Psoas muscle (tissue), 8 donors: Measurements from ENCODE around the gene UBE2J1. TPM values are rescaled to one million over a fixed set of nuclear protein-coding genes. Genes with fewer than 3 reads are reported as not detected.
A peak's percentile ranks its signal among the peaks of the same experiment; 100 is the strongest.

Experiments
- ATAC-seq, 4 donors: fragments of 200-7000 bp; cut with Tn5 transposase; one replicate each; pipeline ENCODE4 v1.9.1; 2020; ENCODE audit warnings: moderate library complexity in 3 of 4, mild to moderate bottlenecking in 2 of 4
- DNase-seq, 2 donors: peaks; one replicate each; pipeline ENCODE4 v3.0.0-alpha.2; 2020
- H3K27ac ChIP-seq: fragments of 200-600 bp; one replicate; pipeline ENCODE4 v1.8.0; 2022
- H3K27me3 ChIP-seq, 3 donors: fragments of 200-600 bp in 1 of 3; one replicate each; pipeline versions ENCODE4 v1.6.1 to v1.8.0; 2013 to 2022; ENCODE audit warnings: low read length in 2 of 3, mild to moderate bottlenecking in 2 of 3, moderate library complexity in 1 of 3; ENCODE audit not compliant: insufficient read depth in 3 of 3
- H3K36me3 ChIP-seq, 2 donors: fragments of 200-600 bp in 1 of 2; one replicate each; pipeline versions ENCODE4 v1.6.1 to v1.8.0; 2013 to 2022; ENCODE audit warnings: low read depth in 1 of 2, mild to moderate bottlenecking in 1 of 2, moderate library complexity in 1 of 2; ENCODE audit not compliant: insufficient read depth in 1 of 2
- H3K4me1 ChIP-seq: fragments of 200-600 bp; one replicate; pipeline ENCODE4 v1.8.0; 2022
- H3K4me3 ChIP-seq: fragments of 200-600 bp; one replicate; pipeline ENCODE4 v1.8.0; 2022; ENCODE audit warnings: mild to moderate bottlenecking
- H3K9me3 ChIP-seq: fragments of 200-600 bp; one replicate; pipeline ENCODE4 v1.8.0; 2022
- WGBS, 3 donors: extraction: QIAGEN DNeasy Blood & Tissue Kit; methylation state at CpG; one replicate each; pipeline versions ENCODE4 v1.1.6 to v1.1.7; 2013; 5-methylcytosine and 5-hydroxymethylcytosine counted together
- intact Hi-C, 2 donors: fragments of 100-400 bp; cut with DNase I; formaldehyde crosslinking; loops; one replicate each; pipeline versions ENCODE4 v1.11.0 to v1.14.2; 2022
- polyA plus RNA-seq, 3 donors: library from polyadenylated mRNA; stranded (reverse); fragments of 200-250 nt; gene quantifications; one replicate each; pipeline ENCODE4 v1.2.3, GENCODE V29; 2013
- total RNA-seq, 4 donors: library from RNA; stranded (reverse); fragmentation: NEBNext Ultra II Directional in 2 of 4; extraction: Animal tissue kit (Norgen Biotek cat#: 25700) in 2 of 4; gene quantifications; one replicate each; pipeline versions ENCODE4 v1.2.1 to v1.2.4, GENCODE V29; 2021 to 2023
- TF ChIP-seq, protein P1 (sequence below): fragments of 200-600 bp; IDR thresholded peaks from one replicate; pipeline ENCODE4 v1.8.0; 2022; ENCODE audit warnings: antibody characterized with exemption
- donor health status: healthy with polysubstance abuse.
- donor health status: DM: no; HTN: no; CAD: no; lungs with moderate emphysema.
- donor health status: Bipolar disorder and iron deficiency.
- donor health status: healthy.
- donor health status: DM: yes; HTN: yes; CAD: no.
- donor health status: DM: no; HTN: no; CAD: no.
- donor health status: DM: no; HTN: no; CAD: no.
- donor health status: DM: yes; HTN: yes; CAD: no.

Gene UBE2J1
- total and polyA plus RNA-seq, 7 donors: 10.0 to 21.6 (median 16.3) TPM

DNA sequence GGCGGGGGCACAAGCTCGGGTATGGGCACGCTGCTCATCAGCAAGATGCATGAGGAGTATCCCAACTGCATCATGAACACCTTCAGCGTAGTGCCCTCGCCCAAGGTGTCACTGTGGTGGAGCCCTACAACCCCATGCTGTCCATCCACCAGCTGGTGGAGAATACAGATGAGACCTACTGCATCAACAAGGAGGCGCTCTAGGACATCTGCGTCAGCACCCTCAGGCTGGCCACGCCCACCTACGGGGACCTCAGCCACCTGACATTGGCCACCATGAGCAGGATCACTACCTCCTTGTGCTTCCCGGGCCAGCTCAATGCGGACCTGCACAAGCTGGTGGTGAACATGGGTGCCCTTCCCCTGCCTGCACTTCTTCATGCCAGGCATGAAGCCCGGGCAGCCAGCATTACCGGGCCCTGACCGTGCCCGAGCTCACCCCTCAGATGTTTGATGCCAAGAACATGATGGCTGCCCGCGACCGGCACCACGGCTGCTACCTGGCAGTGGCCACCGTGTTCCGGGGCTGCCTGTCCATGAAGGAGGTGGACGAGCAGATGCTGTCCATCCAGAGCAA is 50.2 kb downstream of the UBE2J1 start:
- Histone ChIP-seq H3K4me3 (no peak overlapping the region), H3K36me3 (no peaks in the 10 kb centered on the region), H3K27ac (no peak overlapping the region), H3K4me1 (peaks cover 21% of the 10 kb centered on the region), H3K27me3 (no peaks in the 10 kb centered on the region), H3K9me3 (peaks cover 4% of the 10 kb centered on the region)
- DNase-seq (no peak), ATAC-seq (no peak)
- TF ChIP-seq, protein P1, sequence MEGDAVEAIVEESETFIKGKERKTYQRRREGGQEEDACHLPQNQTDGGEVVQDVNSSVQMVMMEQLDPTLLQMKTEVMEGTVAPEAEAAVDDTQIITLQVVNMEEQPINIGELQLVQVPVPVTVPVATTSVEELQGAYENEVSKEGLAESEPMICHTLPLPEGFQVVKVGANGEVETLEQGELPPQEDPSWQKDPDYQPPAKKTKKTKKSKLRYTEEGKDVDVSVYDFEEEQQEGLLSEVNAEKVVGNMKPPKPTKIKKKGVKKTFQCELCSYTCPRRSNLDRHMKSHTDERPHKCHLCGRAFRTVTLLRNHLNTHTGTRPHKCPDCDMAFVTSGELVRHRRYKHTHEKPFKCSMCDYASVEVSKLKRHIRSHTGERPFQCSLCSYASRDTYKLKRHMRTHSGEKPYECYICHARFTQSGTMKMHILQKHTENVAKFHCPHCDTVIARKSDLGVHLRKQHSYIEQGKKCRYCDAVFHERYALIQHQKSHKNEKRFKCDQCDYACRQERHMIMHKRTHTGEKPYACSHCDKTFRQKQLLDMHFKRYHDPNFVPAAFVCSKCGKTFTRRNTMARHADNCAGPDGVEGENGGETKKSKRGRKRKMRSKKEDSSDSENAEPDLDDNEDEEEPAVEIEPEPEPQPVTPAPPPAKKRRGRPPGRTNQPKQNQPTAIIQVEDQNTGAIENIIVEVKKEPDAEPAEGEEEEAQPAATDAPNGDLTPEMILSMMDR: no peak
- 89 to 93% (median 92%) methylated on average over 22 of the region's 22 CpGs for WGBS, 3 donors
- intact Hi-C loops: no loop called here

DNA sequence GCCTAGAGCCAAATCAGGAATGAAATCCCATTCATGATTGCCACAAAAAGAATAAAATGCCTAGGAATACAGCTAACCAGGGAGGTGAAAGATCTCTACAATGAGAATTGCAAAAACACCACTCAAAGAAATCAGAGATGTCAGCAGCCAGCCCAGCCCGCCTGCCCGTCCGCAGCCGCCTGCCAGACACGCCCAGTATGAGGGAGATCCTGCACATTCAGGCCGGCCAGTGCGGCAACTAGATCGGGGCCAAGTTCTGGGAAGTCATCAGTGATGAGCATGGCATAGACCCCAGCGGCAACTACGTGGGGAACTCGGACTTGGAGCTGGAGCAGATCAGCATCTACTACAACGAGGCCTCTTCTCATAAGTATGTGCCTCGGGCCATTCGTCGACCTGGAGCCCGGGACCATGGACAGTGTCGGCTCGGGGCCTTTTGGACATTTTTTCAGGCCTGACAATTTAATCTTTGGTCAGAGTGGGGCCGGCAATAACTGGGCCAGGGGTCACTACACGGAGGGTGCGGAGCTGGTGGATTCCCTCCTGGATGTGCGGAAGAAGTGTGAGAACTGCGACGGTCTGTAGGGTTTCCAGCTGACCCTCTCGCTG is 50.8 kb downstream of the UBE2J1 start:
- Histone ChIP-seq H3K27me3 (no peaks in the 10 kb centered on the region), H3K27ac (no peak overlapping the region), H3K4me3 (no peak overlapping the region), H3K36me3 (no peaks in the 10 kb centered on the region), H3K9me3 (peaks cover 4% of the 10 kb centered on the region), H3K4me1 (peaks cover 25% of the 10 kb centered on the region)
- no peak for ATAC-seq
- DNase-seq: no peak
- 94 to 95% (median 94%) methylated on average over 25 of the region's 25 CpGs for WGBS, 3 donors
- intact Hi-C loops: no loop called here
- TF ChIP-seq, protein P1: no peak

DNA sequence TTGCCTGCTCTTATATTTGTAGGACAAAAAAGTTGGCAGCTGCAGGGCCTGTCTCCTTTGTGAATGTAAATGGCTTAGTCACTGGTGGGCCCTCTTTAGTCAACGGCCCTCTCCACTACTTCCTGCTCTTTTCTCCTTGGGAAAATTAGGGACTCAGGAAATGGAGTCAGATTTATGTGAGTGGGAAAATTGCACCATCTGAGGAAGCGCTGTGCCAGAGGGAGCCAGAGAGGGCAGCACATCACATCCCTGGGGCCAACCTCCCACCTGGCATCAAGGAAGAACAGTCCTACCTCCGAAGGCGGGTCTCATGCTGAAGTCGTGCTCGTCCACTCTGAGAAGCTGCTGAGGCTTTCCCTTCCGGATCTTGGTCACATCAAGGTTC is 53.1 kb downstream of the UBE2J1 start:
- Histone ChIP-seq H3K4me1 (peaks cover 25% of the 10 kb centered on the region), H3K27ac (peak overlapping the region; percentile 80), H3K27me3 (no peaks in the 10 kb centered on the region), H3K36me3 (no peaks in the 10 kb centered on the region), H3K9me3 (peaks cover 4% of the 10 kb centered on the region), H3K4me3 (no peak overlapping the region)
- intact Hi-C loops: no loop called here
- ATAC-seq (no peak), DNase-seq (no peak)
- 84 to 89% (median 86%) methylated on average over 7 of the region's 7 CpGs for WGBS, 3 donors
- TF ChIP-seq, protein P1: no peak

DNA sequence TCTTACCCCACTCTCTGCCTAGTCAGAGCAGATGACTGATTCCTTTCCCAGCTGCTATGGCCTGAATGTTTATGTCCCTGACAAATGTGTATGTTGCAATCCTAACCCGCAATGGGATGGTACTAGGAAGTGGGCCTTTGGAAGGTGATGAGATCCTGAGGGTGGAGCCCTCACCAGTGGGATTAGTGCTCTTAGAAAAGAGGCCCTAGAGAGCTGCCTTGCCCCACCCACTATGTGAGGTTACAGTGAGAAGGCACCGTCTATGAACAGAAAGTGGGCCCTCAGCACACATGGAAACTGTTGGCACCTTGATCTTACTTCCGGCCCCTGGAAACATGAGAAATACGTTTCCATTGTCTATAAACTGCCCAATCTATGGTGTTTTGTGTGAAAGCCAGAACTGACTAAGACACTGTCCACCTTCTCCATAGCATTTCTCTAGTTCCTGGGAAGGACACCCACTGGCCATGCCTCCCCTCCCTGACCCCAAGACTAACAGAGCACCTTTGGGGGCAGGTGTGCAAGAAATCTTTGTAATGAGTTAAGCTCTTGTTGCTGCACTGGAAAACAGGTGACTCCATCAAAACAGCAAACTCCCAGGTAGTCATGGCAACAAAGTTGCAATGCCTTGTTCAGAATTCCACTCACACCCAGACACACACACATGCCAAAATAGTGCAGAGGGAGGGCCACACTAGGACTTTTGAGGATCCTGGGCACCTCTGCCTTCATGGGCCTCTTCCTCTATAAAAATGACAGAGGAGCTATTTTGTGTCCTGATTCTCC is 53.6 kb downstream of the UBE2J1 start:
- Histone ChIP-seq H3K9me3 (peaks cover 4% of the 10 kb centered on the region), H3K27ac (peak overlapping the region; percentile 80), H3K4me1 (peaks cover 25% of the 10 kb centered on the region), H3K27me3 (no peaks in the 10 kb centered on the region), H3K4me3 (no peak overlapping the region), H3K36me3 (no peaks in the 10 kb centered on the region)
- TF ChIP-seq, protein P1: no peak
- 59 to 71% (median 63%) methylated on average over 4 of the region's 4 CpGs for WGBS, 3 donors
- ATAC-seq: peak; percentile 76 to 87 (median 82)
- intact Hi-C loops: no loop called here
- no peak for DNase-seq
